ENCODE data around the gene TPSD1. TPM values are rescaled to one million over a fixed set of nuclear protein-coding genes. Genes with fewer than 3 reads are reported as not detected.

The TPSD1 gene
- not detected in 2 replicates for total RNA-seq

DNA sequence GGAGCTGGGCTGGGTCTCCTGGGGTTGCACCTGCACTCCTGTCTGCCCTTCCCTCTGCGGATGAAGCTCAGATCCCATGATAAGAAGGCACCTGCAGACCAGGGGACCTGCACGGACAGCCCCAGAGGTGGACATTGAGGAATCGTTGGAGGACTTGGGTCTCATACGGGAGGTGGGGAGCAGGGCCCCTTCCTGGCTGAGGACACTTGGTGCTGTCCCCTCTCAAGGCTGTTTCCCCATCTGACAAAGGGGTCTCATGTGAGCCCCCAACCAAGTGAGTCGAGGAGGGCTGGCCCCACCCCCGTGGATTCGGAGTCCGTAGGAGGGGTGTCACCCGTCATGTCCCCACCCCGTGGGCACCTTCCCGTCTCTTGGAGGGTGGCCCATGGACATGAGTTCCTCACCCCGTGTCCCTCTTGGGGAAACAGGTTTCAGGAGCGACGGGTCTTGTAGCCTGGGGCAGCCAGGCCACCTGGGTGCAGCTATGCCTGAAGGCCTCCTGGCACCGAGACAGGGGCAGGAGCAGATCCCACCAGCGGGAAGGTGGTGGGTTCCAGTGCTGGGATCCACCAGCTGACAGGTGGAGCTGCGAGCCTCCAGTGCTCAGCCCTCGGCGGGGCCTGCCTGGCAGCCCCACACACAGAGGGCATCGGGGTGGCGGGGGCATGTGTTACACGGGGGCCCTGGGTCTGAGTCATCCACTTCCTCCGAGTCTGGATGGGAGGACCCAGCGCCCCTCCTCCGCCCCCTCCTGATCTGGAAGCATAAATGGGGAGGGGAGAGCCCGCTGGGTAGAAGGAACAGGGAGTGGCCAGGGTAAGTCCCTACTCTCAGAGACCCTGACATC lies at the start of gene TPSD1:
Gene TPSD1 (plus strand): TSS at position 794 of the 847 bp plus-strand sequence. CDS start 212 bp downstream, outside the sequence.

DNA sequence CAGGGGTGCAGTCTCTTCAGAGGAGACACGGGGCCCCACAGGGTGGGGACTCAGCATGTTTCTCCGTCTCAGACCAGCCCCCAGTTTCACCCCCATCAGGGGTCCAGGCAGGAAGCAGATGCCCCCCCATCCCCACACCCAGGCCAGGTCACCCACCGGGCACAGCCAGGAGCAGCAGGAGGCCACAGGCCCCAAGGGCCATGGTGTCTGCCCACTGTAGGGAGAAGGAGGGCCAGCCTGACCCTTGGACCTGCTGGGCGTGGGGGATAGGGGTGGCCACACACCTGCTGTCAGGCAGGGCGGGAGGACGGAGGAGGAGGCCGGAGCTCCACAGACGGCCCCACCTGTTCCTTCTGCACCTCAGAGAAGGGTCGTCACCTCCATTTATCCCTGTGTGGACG lies 30.8 kb upstream of the TPSD1 start, which contains the start of gene TPSG1:
Gene TPSG1 (minus strand): TSS at position 218 of the 401 bp plus-strand sequence. CDS start 16 bp downstream, at position 202.

DNA sequence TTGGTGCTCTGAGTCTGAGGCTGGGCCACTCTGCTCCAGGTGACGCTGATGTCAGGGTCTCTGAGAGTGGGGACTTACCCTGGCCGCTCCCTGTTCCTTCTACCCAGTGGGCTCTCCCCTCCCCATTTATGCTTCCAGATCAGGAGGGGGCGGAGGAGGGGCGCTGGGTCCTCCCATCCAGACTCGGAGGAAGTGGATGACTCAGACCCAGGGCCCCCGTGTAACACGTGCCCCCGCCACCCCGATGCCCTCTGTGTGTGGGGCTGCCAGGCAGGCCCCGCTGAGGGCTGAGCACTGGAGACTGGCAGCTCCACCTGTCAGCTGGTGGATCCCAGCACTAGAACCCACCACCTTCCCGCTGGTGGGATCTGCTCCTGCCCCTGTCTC lies 25.8 kb upstream of the TPSD1 start, which contains the start of gene TPSB2:
Gene TPSB2 (minus strand): TSS at position 101 of the 387 bp plus-strand sequence. CDS start 233 bp downstream, outside the sequence.

DNA sequence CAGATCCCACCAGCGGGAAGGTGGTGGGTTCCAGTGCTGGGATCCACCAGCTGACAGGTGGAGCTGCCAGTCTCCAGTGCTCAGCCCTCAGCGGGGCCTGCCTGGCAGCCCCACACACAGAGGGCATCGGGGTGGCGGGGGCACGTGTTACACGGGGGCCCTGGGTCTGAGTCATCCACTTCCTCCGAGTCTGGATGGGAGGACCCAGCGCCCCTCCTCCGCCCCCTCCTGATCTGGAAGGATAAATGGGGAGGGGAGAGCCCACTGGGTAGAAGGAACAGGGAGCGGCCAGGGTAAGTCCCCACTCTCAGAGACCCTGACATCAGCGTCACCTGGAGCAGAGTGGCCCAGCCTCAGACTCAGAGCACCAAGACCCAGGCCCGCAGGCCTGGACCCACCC lies 15.4 kb upstream of the TPSD1 start, which contains the start of gene TPSAB1:
Gene TPSAB1 (plus strand): TSS at position 270 of the 400 bp plus-strand sequence. CDS start 234 bp downstream, outside the sequence.

Other genes starting within 250 kb of the TPSD1 start
- not detected in 2 replicates for gene SSTR5, start 183.3 kb upstream of the TPSD1 start, total RNA-seq
- not detected in 2 replicates for gene C1QTNF8, start 159.8 kb upstream of the TPSD1 start, total RNA-seq
- gene CACNA1H, start 103.0 kb upstream of the TPSD1 start, total RNA-seq, result 1.2 and 3.0 TPM in 2 replicates
- gene TPSG1, start 30.8 kb upstream of the TPSD1 start, total RNA-seq, result not detected in 2 replicates
- not detected in 2 replicates for gene TPSB2, start 25.9 kb upstream of the TPSD1 start, total RNA-seq
- gene TPSAB1, start 15.4 kb upstream of the TPSD1 start, total RNA-seq, result not detected in 2 replicates
- 50.5 and 64.1 TPM in 2 replicates for gene UBE2I, start 53.6 kb downstream of the TPSD1 start, total RNA-seq
- 0.65 and 0.89 TPM in 2 replicates for gene BAIAP3, start 77.6 kb downstream of the TPSD1 start, total RNA-seq
- gene TSR3, start 95.8 kb downstream of the TPSD1 start, total RNA-seq, result 47.3 and 61.8 TPM in 2 replicates
- 42.8 and 59.7 TPM in 2 replicates for gene GNPTG, start 95.9 kb downstream of the TPSD1 start, total RNA-seq
- 14.3 and 17.2 TPM in 2 replicates for gene UNKL, start 158.6 kb downstream of the TPSD1 start, total RNA-seq
- gene UQCC4, start 164.7 kb downstream of the TPSD1 start, total RNA-seq, result 9.0 and 9.8 TPM in 2 replicates
- not detected in 2 replicates for gene PERCC1, start 175.0 kb downstream of the TPSD1 start, total RNA-seq
- gene CCDC154, start 188.5 kb downstream of the TPSD1 start, total RNA-seq, result 0.30 and 0.32 TPM in 2 replicates
- 73.9 and 75.6 TPM in 2 replicates for gene CLCN7, start 219.0 kb downstream of the TPSD1 start, total RNA-seq
- not detected in 2 replicates for gene PTX4, start 232.9 kb downstream of the TPSD1 start, total RNA-seq
- 12.8 and 15.4 TPM in 2 replicates for gene TELO2, start 237.3 kb downstream of the TPSD1 start, total RNA-seq